PC-3 (cell line): ENCODE measurements around the gene SIGLEC12. TPM values are rescaled to one million over a fixed set of nuclear protein-coding genes. Genes with fewer than 3 reads are reported as not detected.

Experiments
- ATAC-seq: fragments of 200-7000 bp; cut with Tn5 transposase; 2 replicates; pipeline ENCODE4 v1.9.1; 2020; ENCODE audit warnings: mild to moderate bottlenecking, moderate library complexity
- BruUV-seq: library from RNA; stranded (reverse); fragments of 400-500 nt; replicated peaks from 2 replicates; lab custom pipeline; 2021; lab: Mats Ljungman, UMichigan
- CTCF ChIA-PET: fragments of 300-600 bp; sonication (Branson Sonifier 250); formaldehyde crosslinking; loops from one replicate; lab custom pipeline; 2022; ENCODE audit warnings: antibody characterized with exemption; lab: Charles Lee
- POLR2A ChIA-PET: fragments of 300-600 bp; sonication (Branson Sonifier 250); formaldehyde crosslinking; loops from one replicate; lab custom pipeline; 2022; ENCODE audit warnings: antibody characterized with exemption; ENCODE audit not compliant: unreplicated experiment; lab: Charles Lee
- DNase-seq: peaks from one replicate; pipeline ENCODE4 v3.0.0-alpha.2; 2015
- H2AFZ ChIP-seq: fragments of 300-600 bp; sonication (generic); 2 replicates; pipeline ENCODE4 v1.6.0; 2016; ENCODE audit warnings: antibody characterized with exemption, low read length
- H3F3A ChIP-seq: fragments of 300-600 bp; sonication (generic); one replicate; pipeline ENCODE4 v1.6.0; 2017; ENCODE audit warnings: antibody characterized with exemption, low read length, control low read depth, mild to moderate bottlenecking; ENCODE audit not compliant: unreplicated experiment
- H3K27ac ChIP-seq: fragments of 300-600 bp; sonication (generic); 2 replicates; pipeline ENCODE4 v1.5.1; 2016; ENCODE audit warnings: mild to moderate bottlenecking, low read length
- H3K27me3 ChIP-seq: fragments of 300-600 bp; sonication (generic); 2 replicates; pipeline ENCODE4 v1.6.1; 2016; ENCODE audit warnings: low read length, mixed read lengths
- H3K36me3 ChIP-seq: fragments of 300-600 bp; sonication (generic); 2 replicates; pipeline ENCODE4 v1.6.1; 2016; ENCODE audit warnings: low read depth, mixed run types, low read length, mixed read lengths
- H3K4me1 ChIP-seq: fragments of 300-600 bp; sonication (generic); 2 replicates; pipeline ENCODE4 v1.5.1; 2016; ENCODE audit warnings: low read length; ENCODE audit not compliant: insufficient read depth
- H3K4me2 ChIP-seq: fragments of 300-600 bp; sonication (generic); 2 replicates; pipeline ENCODE4 v1.6.0; 2016; ENCODE audit warnings: low read length
- H3K4me3 ChIP-seq: fragments of 300-600 bp; sonication (generic); 2 replicates; pipeline ENCODE4 v1.5.1; 2016; ENCODE audit warnings: mild to moderate bottlenecking, low read length, mixed read lengths
- H3K79me2 ChIP-seq: fragments of 300-600 bp; sonication (generic); 2 replicates; pipeline ENCODE4 v1.6.1; 2017; ENCODE audit warnings: low read length, mixed read lengths
- H3K9ac ChIP-seq: fragments of 300-600 bp; sonication (generic); 2 replicates; pipeline ENCODE4 v1.6.0; 2016; ENCODE audit warnings: mild to moderate bottlenecking, low read length
- H3K9me2 ChIP-seq: fragments of 300-600 bp; sonication (generic); replicated peaks from 2 replicates; pipeline ENCODE4 v1.6.1; 2016; ENCODE audit warnings: mixed run types, low read length, mixed read lengths
- H3K9me3 ChIP-seq: fragments of 300-600 bp; sonication (generic); 2 replicates; pipeline ENCODE4 v1.6.1; 2016; ENCODE audit warnings: low read length, mixed read lengths
- H4K20me1 ChIP-seq: fragments of 300-600 bp; sonication (generic); 2 replicates; pipeline ENCODE4 v1.6.1; 2016; ENCODE audit warnings: low read length, mixed read lengths
- EZH2 ChIP-seq: fragments of 300-600 bp; sonication (generic); IDR thresholded peaks from one replicate; pipeline ENCODE4 v1.6.1; 2017; ENCODE audit warnings: antibody characterized with exemption, mild to moderate bottlenecking, low read length; ENCODE audit not compliant: unreplicated experiment
- EZH2phosphoT487 ChIP-seq: fragments of 300-600 bp; sonication (generic); IDR thresholded peaks from 2 replicates; pipeline ENCODE4 v1.6.1; 2018; ENCODE audit warnings: mild to moderate bottlenecking, antibody characterized with exemption, low read length, borderline replicate concordance
- intact Hi-C: fragments of 100-400 bp; cut with micrococcal nuclease; formaldehyde crosslinking; loops from 2 replicates; pipeline ENCODE4 v1.9.0; 2023
- total RNA-seq: library from RNA; depleted of rRNA; stranded (reverse); fragments of >200 nt; gene quantifications from 2 replicates; pipeline ENCODE4 v1.2.3, GENCODE V29; 2014
- TF ChIP-seq, protein P1 (sequence below): fragments of 300-600 bp; sonication (generic); conservative IDR thresholded peaks from 2 replicates; pipeline ENCODE4 v1.5.1; 2017; ENCODE audit warnings: antibody characterized with exemption, low read depth, mild to moderate bottlenecking, low read length

SIGLEC12 gene
- total RNA-seq, 1 experiment from 2014 or later, result not detected

GRCh38 chr19:51497666-51498065 lies 3.9 kb downstream of the SIGLEC12 start:
- DNase-seq, result no peak
- H3K4me2 ChIP-seq, result no peak overlapping the region
- ChIA-PET CTCF (no interaction called here), POLR2A (interaction anchor here (0.6 kb wide), 1 partner anchor 137 kb away, joined by 3 read pairs; no protein-coding TSS in a partner anchor)
- H3K36me3 ChIP-seq, result no peaks in the 10 kb centered on the region
- H3K79me2 ChIP-seq, result no peaks in the 10 kb centered on the region
- H2AFZ ChIP-seq, result no peak overlapping the region
- no TSS peak for BruUV-seq
- no peaks in the 10 kb centered on the region for H3K9me3 ChIP-seq
- peaks cover 62% of the 10 kb centered on the region for H3K27me3 ChIP-seq
- TF ChIP-seq EZH2phosphoT487, result no peak
- TF ChIP-seq, protein P1, sequence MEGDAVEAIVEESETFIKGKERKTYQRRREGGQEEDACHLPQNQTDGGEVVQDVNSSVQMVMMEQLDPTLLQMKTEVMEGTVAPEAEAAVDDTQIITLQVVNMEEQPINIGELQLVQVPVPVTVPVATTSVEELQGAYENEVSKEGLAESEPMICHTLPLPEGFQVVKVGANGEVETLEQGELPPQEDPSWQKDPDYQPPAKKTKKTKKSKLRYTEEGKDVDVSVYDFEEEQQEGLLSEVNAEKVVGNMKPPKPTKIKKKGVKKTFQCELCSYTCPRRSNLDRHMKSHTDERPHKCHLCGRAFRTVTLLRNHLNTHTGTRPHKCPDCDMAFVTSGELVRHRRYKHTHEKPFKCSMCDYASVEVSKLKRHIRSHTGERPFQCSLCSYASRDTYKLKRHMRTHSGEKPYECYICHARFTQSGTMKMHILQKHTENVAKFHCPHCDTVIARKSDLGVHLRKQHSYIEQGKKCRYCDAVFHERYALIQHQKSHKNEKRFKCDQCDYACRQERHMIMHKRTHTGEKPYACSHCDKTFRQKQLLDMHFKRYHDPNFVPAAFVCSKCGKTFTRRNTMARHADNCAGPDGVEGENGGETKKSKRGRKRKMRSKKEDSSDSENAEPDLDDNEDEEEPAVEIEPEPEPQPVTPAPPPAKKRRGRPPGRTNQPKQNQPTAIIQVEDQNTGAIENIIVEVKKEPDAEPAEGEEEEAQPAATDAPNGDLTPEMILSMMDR, result no peak
- TF ChIP-seq EZH2, result no peak
- H4K20me1 ChIP-seq, result no peaks in the 10 kb centered on the region
- no peak overlapping the region for H3K27ac ChIP-seq
- no peak for ATAC-seq
- no peaks in the 10 kb centered on the region for H3K4me1 ChIP-seq
- H3K4me3 ChIP-seq, result no peak overlapping the region
- H3K9ac ChIP-seq, result no peak overlapping the region
- intact Hi-C loops, result no loop called here
- no peaks in the 10 kb centered on the region for H3K9me2 ChIP-seq
- no peaks in the 10 kb centered on the region for H3F3A ChIP-seq

DNA sequence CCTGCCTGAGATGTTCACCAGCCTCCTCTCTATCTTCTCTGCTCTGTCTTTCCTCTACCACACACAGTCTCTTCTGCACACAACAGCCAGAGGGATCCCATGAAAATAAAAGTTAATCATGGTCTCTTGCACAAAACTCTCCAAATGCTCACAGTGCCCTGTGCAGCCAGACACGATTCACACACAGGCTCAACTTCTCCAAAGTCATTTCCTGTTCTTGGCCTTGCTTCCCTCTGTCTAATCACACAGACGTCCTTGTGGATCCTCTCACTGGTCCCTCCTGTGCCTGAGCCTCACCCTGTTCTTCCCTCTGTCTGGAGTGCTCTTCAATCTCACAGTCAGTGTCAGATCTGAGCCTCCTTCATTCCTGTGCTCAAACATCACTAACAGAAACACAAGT lies 7.8 kb downstream of the SIGLEC12 start:
- no peak for TF ChIP-seq EZH2phosphoT487
- TF ChIP-seq, protein P1, result no peak
- no peak for TF ChIP-seq EZH2
- no peaks in the 10 kb centered on the region for H3K9me3 ChIP-seq
- no peaks in the 10 kb centered on the region for H3K9me2 ChIP-seq
- H3K36me3 ChIP-seq, result no peaks in the 10 kb centered on the region
- H3K4me1 ChIP-seq, result peaks cover 8% of the 10 kb centered on the region
- ChIA-PET POLR2A (no interaction called here), CTCF (no interaction called here)
- H3K9ac ChIP-seq, result no peak overlapping the region
- H4K20me1 ChIP-seq, result no peaks in the 10 kb centered on the region
- ATAC-seq (no peak), DNase-seq (no peak)
- H3K4me3 ChIP-seq, result no peak overlapping the region
- H3K79me2 ChIP-seq, result no peaks in the 10 kb centered on the region
- H3K27ac ChIP-seq, result no peak overlapping the region
- BruUV-seq, result no TSS peak
- intact Hi-C loops, result no loop called here
- no peak overlapping the region for H2AFZ ChIP-seq
- peaks cover 63% of the 10 kb centered on the region for H3K27me3 ChIP-seq
- H3K4me2 ChIP-seq, result no peak overlapping the region
- no peaks in the 10 kb centered on the region for H3F3A ChIP-seq

- no peak for TF ChIP-seq EZH2phosphoT487
- TF ChIP-seq, protein P1, result no peak
- no TSS peak for BruUV-seq
- no peak overlapping the region for H3K27ac ChIP-seq
- no peaks in the 10 kb centered on the region for H3K36me3 ChIP-seq
- CTCF ChIA-PET, result no interaction called here
- no peak overlapping the region for H2AFZ ChIP-seq
- no peak overlapping the region for H3K9ac ChIP-seq
- H3K9me2 ChIP-seq, result no peaks in the 10 kb centered on the region
- no peak for ATAC-seq
- no peaks in the 10 kb centered on the region for H3K9me3 ChIP-seq
- DNase-seq, result no peak
- H3K4me2 ChIP-seq, result no peak overlapping the region
- intact Hi-C loops, result no loop called here
- H3K4me1 ChIP-seq, result peaks cover 8% of the 10 kb centered on the region
- POLR2A ChIA-PET, result no interaction called here
- H4K20me1 ChIP-seq, result no peaks in the 10 kb centered on the region
- H3K79me2 ChIP-seq, result no peaks in the 10 kb centered on the region
- peaks cover 54% of the 10 kb centered on the region for H3K27me3 ChIP-seq
- no peak overlapping the region for H3K4me3 ChIP-seq
- H3F3A ChIP-seq, result no peaks in the 10 kb centered on the region
Measured at GRCh38 chr19:51491586-51491985, 10.0 kb downstream of the SIGLEC12 start.
